WI38 (cell line): ENCODE data around the gene CRMP1.

Experiments used
- H3K4me3 ChIP-seq: 2 replicates; pipeline ENCODE4 v1.5.1; 2011; ENCODE audit warnings: low read depth, mild to moderate bottlenecking, control low read depth, low read length
- TF ChIP-seq, protein P1 (sequence below): IDR thresholded peaks from 2 replicates; pipeline ENCODE4 v1.5.1; 2012; ENCODE audit warnings: low read depth, mild to moderate bottlenecking, control low read depth, low read length

CRMP1 gene

DNA sequence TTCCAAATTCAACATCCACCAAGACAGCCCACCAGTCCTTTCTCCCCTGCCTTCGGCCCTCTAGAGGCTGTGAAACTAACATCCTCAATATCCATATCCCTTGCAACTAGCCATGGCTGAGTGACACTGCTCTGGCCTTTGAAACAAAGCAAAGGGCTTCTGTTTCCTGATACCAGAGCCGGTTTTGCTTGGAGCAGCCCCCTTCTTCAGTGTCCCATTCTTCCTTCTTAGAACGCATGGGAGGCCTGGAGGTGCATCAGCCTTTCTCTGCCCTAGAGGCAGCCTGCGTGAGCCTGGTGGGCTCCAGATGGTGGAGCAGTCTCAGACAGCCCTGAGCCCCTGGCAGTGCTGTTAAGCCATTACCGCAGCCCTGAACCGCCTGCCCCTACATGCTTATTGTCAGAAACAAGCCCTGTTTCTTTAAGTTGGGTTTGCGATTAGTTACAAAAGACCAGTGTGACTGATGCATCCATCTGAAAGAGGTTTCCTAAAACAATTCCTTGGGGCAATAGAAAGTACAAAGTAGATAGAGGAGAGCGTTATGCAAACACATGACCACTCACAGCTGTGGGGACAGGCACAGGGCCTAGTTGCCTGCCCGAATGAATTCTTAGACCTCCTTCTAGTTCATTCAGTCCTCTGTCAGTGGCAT is 107.8 kb downstream of the CRMP1 start:
- TF ChIP-seq, protein P1, sequence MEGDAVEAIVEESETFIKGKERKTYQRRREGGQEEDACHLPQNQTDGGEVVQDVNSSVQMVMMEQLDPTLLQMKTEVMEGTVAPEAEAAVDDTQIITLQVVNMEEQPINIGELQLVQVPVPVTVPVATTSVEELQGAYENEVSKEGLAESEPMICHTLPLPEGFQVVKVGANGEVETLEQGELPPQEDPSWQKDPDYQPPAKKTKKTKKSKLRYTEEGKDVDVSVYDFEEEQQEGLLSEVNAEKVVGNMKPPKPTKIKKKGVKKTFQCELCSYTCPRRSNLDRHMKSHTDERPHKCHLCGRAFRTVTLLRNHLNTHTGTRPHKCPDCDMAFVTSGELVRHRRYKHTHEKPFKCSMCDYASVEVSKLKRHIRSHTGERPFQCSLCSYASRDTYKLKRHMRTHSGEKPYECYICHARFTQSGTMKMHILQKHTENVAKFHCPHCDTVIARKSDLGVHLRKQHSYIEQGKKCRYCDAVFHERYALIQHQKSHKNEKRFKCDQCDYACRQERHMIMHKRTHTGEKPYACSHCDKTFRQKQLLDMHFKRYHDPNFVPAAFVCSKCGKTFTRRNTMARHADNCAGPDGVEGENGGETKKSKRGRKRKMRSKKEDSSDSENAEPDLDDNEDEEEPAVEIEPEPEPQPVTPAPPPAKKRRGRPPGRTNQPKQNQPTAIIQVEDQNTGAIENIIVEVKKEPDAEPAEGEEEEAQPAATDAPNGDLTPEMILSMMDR, result no peak

DNA sequence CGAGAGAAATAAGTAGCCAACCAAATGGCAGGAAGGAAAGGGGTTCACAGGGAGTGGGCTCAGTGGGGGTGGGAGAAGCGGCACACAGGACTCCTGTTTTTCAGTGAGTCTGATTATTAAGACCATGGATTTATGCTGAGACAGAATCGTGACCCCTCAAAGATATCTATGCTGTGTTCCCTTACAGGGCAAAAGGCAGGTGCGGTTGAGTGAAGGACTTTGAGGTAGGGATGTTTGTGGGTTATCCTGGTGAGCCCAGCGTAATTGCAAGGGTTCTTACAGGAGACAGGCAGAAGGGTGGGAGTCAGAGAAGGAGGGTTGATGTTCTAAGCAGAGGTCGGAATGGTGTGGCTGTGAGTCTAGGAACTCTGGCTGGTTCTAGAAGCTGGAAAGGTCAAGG is 108.9 kb downstream of the CRMP1 start:
- TF ChIP-seq, protein P1, result no peak
- no peak overlapping the region for H3K4me3 ChIP-seq

More for the DNA sequence above, 107.8 kb downstream of the CRMP1 start:
- no peak overlapping the region for H3K4me3 ChIP-seq

DNA sequence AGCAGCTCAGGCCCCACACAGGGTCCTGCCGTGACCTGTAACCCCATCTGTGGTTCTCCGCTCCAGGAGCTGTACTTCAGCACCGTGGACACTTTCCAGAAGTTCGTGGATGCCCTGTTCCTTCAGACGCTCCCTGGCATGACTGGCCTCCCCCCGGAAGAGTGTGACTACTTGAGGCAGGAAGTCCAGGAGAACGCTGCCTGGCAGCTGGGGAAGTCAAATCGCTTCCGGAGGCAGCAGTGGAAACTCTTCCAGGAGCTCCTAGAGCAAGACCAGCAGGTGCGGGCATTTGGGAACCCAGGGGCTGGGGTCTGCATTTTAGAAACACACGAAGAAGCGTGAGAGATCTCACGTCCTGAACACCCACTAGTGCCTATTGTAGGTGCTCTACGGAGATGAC is 109.4 kb downstream of the CRMP1 start:
- H3K4me3 ChIP-seq, result no peak overlapping the region
- TF ChIP-seq, protein P1, result no peak

DNA sequence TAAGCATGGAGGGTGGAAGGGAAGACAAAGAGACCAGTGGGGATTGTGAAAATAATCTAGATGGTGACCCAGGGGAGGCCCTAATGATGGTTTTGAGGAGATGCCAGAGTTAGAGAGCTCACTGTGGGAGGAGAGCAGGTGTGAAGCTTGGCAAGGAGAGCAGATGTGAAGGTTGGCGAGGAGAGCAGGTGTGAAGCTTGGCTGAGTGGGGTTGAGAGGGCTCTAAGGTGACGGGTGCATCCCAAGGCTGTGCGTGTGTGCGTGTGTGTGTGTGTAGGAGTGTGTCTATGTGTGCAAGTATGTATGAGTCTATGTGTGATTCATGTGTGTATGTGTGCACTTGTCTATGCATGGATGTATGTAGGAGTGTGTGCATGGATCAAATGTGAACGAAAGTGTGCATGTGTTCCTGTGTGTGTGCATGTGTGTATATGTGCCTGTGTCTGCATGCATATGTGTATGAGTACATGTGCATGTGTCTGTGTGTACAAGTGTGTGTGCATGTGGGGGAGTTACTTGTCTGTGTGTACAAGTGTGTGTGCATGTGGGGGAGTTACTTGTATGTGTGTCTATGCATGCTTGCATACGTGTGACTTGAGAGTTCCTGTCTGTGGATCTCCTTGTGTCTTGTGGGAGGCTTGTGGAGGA is 109.9 kb downstream of the CRMP1 start:
- TF ChIP-seq, protein P1, result no peak
- no peak overlapping the region for H3K4me3 ChIP-seq

DNA sequence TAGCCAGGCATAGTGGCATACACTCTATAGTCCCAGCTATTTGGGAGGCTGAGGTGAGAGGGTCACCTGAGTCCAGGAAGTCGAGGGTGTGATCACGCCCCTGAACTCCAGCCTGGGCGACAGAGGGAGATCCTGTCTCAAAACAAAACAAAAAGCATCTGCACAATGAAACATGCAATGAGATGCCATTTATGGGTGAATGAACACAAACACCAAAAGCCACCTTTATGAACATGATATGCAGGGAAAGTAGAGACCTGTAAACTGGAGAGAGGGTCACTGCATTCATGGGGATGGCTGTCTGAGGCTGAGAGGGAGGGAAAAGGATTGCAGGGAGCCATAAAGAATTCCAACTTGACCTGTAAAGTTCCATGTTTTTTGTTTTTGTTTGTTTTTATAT is 111.2 kb downstream of the CRMP1 start:
- TF ChIP-seq, protein P1, result no peak
- no peak overlapping the region for H3K4me3 ChIP-seq

DNA sequence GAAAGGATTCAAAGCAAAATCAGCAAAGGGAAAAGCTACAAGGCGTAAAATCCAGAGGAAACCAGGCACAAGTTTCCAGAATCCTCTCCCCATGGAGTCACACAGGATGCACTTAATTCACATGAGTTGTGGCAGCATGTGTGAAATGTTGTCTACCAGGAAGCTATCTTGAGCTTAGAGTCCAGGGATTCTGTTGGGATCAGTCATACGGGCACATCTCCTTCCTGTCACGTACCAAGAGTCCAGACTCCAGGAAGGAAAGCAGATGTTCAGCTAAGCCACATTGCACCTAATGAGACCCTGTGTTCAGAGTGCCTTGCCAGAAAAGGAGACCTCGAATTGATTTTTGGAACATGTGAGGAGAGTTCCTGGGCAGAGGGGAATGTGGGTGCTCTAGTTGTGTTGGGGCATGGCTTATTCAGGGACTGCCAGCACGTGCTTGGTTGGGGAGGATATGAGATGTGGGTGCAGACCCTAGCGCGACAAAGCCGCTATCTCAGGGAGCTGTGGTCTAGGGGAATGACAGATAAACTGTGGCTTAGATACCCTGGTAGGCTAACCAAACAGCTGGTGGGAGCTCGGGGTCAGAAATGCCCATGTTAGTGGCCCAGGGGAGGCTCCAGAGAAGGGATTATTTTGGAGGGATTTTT is 111.9 kb downstream of the CRMP1 start:
- TF ChIP-seq, protein P1, result no peak
- no peak overlapping the region for H3K4me3 ChIP-seq

DNA sequence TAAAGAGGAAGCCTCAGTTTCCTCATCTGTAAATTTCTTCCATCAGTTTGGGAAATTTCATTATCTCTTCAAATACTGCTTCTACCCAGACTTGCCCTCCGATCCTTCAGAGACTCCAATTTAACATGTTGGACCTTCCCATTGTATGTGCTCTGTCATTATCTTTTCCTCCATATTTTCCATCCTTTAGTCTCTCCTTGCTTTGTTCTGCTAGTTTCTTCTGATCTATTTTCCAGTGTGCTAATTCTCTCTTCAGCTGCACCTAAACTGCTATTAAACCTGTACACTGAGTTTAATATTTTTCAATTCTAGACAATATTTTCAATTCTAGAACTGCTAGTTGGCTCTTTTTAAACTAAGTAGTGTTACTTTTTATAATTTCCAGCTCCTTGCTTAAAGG is 116.4 kb downstream of the CRMP1 start:
- no peak overlapping the region for H3K4me3 ChIP-seq
- TF ChIP-seq, protein P1, result no peak
